Measurements from ENCODE around the gene AP1B1.
A peak's percentile ranks its signal among the peaks of the same experiment; 100 is the strongest.

Gene AP1B1

GRCh38 chr22:29306835-29307595 lies 81.4 kb downstream of the AP1B1 start:
- peak overlapping the region; percentile 96 for H3K27ac ChIP-seq
- peak; percentile 89; the same call in 1 of the 2 replicates for TF ChIP-seq ZFX (IDR thresholded peaks at IDR 0.05)
- TF ChIP-seq CTCF (conservative IDR thresholded peaks at IDR 0.05): no peak

- H3K27ac ChIP-seq: peak within 1 kb of the TSS; percentile 96
- TF ChIP-seq ZFX (IDR thresholded peaks at IDR 0.05): no peak
- TF ChIP-seq CTCF (conservative IDR thresholded peaks at IDR 0.05): peak; percentile 67
Measured at GRCh38 chr22:29306175-29306834, 82.1 kb downstream of the AP1B1 start, which contains the start of gene GAS2L1. TSS of gene GAS2L1 (plus strand) at chr22:29306650. CDS start at chr22:29308106, 1,456 bp downstream.

GRCh38 chr22:29305836-29306174 lies 82.6 kb downstream of the AP1B1 start:
- no peak for TF ChIP-seq CTCF (conservative IDR thresholded peaks at IDR 0.05)
- peak overlapping the region; percentile 96 for H3K27ac ChIP-seq

GRCh38 chr22:29302681-29303465 lies 85.5 kb downstream of the AP1B1 start:
- no peak for TF ChIP-seq CTCF (conservative IDR thresholded peaks at IDR 0.05)
- no peak for TF ChIP-seq ZFX (IDR thresholded peaks at IDR 0.05)
- peak overlapping the region; percentile 48 for H3K27ac ChIP-seq

GRCh38 chr22:29302402-29302680 lies 86.0 kb downstream of the AP1B1 start:
- peak overlapping the region; percentile 48 for H3K27ac ChIP-seq
- TF ChIP-seq ZFX (IDR thresholded peaks at IDR 0.05) (no peak), CTCF (conservative IDR thresholded peaks at IDR 0.05) (no peak)

- H3K27ac ChIP-seq: peak overlapping the region; percentile 48
- no peak for TF ChIP-seq CTCF (conservative IDR thresholded peaks at IDR 0.05)
- no peak for TF ChIP-seq ZFX (IDR thresholded peaks at IDR 0.05)
Measured at GRCh38 chr22:29301716-29302401, 86.5 kb downstream of the AP1B1 start.
